ENCODE measurements around the gene MAP1LC3B2.

GRCh38 chr12:116620124-116620491 is 60.9 kb downstream of the MAP1LC3B2 start:
- no peak for TF ChIP-seq CTCF (conservative IDR thresholded peaks at IDR 0.05; ENCODE audit: low read length)
- no peak for TF ChIP-seq EZH2phosphoT487 (IDR thresholded peaks at IDR 0.05; ENCODE audit: borderline replicate concordance)

Data from Loucy (cell line).